ENCODE results near the gene MEGF8. TPM values are rescaled to one million over a fixed set of nuclear protein-coding genes. Genes with fewer than 3 reads are reported as not detected.

MEGF8 gene
- total and polyA plus RNA-seq, 10 of the 15 experiments (the other 5 are each of a cell fraction or from before 2014, with no cell fraction given) = 0.43 to 12.8 (median 2.7) TPM

GRCh38 chr19:42343344-42344110 lies 18.1 kb downstream of the MEGF8 start:
- in situ Hi-C loops (cut with MboI) = no loop called here
- no peak for ATAC-seq
- no peaks in the 10 kb centered on the region for H3K4me1 ChIP-seq (ENCODE audit: control insufficient read depth, insufficient read depth, low read length)
- H3K9ac ChIP-seq (ENCODE audit: control insufficient read depth, insufficient read depth, low read length) = no peak overlapping the region
- intact Hi-C loops (cut with micrococcal nuclease; ENCODE audit: unreplicated experiment) = no loop called here
- ChIA-PET RAD21 (ENCODE audit: unreplicated experiment) (no interaction called here), POLR2A (no interaction called here), CTCF (interaction anchor here (1.2 kb wide), 1 partner anchor 13 kb away, joined by 3 read pairs; no protein-coding TSS in a partner anchor), SMC1A (ENCODE audit: uncharacterized antibody, unreplicated experiment) (no interaction called here)
- no peaks in the 10 kb centered on the region for H3K9me3 ChIP-seq (replicated peaks; ENCODE audit: control insufficient read depth, insufficient read depth, low read length)
- BruUV-seq (replicated peaks) = no TSS peak
- no peaks in the 10 kb centered on the region for H3K27me3 ChIP-seq (replicated peaks in 1 of 2; ENCODE audit: control insufficient read depth in 2 of 2, insufficient read depth in 2 of 2, low read length in 1 of 2)
- H3K27ac ChIP-seq (ENCODE audit: control insufficient read depth, insufficient read depth) = no peak overlapping the region
- H3K4me2 ChIP-seq (ENCODE audit: control insufficient read depth, insufficient read depth) = no peak overlapping the region
- no peaks in the 10 kb centered on the region; a peak in 3 of 4 replicates for H3K36me3 ChIP-seq (ENCODE audit: control insufficient read depth in 2 of 2, insufficient read depth in 2 of 2, low read length in 1 of 2)
- TF ChIP-seq NRF1 (conservative IDR thresholded peaks at IDR 0.05; ENCODE audit: low read depth, low read length) (no peak), SPI1 (IDR thresholded peaks at IDR 0.05; ENCODE audit: borderline replicate concordance, insufficient read depth, low read depth, low read length) (no peak), GATAD2B (conservative IDR thresholded peaks at IDR 0.05; ENCODE audit: low read depth) (no peak), ZSCAN29 (IDR thresholded peaks at IDR 0.05) (no peak), KAT2A (conservative IDR thresholded peaks at IDR 0.05; ENCODE audit: control insufficient read depth, low read depth, low read length) (no peak)
- TF ChIP-seq, protein P1, sequence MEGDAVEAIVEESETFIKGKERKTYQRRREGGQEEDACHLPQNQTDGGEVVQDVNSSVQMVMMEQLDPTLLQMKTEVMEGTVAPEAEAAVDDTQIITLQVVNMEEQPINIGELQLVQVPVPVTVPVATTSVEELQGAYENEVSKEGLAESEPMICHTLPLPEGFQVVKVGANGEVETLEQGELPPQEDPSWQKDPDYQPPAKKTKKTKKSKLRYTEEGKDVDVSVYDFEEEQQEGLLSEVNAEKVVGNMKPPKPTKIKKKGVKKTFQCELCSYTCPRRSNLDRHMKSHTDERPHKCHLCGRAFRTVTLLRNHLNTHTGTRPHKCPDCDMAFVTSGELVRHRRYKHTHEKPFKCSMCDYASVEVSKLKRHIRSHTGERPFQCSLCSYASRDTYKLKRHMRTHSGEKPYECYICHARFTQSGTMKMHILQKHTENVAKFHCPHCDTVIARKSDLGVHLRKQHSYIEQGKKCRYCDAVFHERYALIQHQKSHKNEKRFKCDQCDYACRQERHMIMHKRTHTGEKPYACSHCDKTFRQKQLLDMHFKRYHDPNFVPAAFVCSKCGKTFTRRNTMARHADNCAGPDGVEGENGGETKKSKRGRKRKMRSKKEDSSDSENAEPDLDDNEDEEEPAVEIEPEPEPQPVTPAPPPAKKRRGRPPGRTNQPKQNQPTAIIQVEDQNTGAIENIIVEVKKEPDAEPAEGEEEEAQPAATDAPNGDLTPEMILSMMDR (IDR thresholded peaks at IDR 0.05 in 2 of 3, conservative IDR thresholded peaks at IDR 0.05 in 1 of 3; ENCODE audit: control insufficient read depth in 2 of 3, extremely low read depth in 1 of 3, insufficient read depth in 1 of 3, low read depth in 3 of 3, low read length in 3 of 3) = peak in 2 of 3 experiments; percentile 22 to 29; a peak in 1 of 6 replicates
- 74% methylated on average over 14 of the region's 17 CpGs for WGBS (ENCODE audit: insufficient coverage, insufficient replicate concordance, low lambda C conversion rate, missing lambda C conversion rate)
- DNase-seq (ENCODE audit: low read depth, low spot score) = no peak
- H4K20me1 ChIP-seq (ENCODE audit: control insufficient read depth, insufficient read depth) = no peaks in the 10 kb centered on the region
- no peaks in the 10 kb centered on the region for H3K79me2 ChIP-seq (ENCODE audit: control insufficient read depth, insufficient read depth, low read length)
- H2AFZ ChIP-seq (ENCODE audit: control insufficient read depth, low read depth, low read length) = no peak overlapping the region
- no peak overlapping the region for H3K4me3 ChIP-seq
- no peak for FAIRE-seq

All from GM12878 (cell line).